Measurements from ENCODE around the gene FILIP1L.
"Not testable (repeated sequence)": the region's sequence is repeated elsewhere in the genome, so short reads cannot be mapped to it uniquely, and the experiment has no call there.

The FILIP1L gene

GRCh38 chr3:100073714-100074307 is 40.5 kb downstream of the FILIP1L start:
- no peak for DNase-seq (ENCODE audit: low read depth in 2 of 2)

- DNase-seq (ENCODE audit: low read depth in 2 of 2) = no peak
Observed at GRCh38 chr3:100073049-100073713, 41.1 kb downstream of the FILIP1L start.

DNA sequence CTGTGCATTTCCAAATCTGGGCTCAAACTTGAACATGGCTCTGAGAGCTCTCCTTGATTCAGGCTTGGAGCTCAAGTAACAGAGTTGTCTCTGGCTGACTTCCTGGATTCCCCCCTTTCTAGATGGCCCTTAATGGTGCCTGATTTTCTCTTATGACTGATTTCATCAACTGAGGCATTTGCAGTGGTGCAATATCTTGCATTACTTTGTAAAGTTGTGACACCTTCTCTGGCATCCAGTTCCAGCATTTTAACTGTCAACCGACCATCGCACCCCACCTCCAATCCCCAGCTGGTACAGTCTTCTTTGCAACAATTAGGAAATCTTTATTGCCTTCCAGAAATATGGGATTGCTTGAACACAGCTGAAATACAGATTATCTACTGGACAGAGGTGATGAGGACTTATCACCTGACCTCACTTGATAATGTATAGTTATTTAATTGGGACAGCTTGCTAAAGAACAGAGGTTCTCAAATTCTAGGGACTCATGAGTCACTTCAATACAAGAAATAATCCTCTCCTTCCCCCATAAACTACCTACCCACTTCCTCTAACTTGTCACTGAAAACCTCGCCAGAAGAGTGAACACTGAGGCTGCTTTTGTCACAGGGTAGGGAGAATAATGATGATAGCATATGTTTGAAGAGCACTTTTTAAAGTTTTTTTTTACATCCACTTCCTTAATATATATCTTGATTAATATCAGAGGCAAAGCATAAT is 41.8 kb downstream of the FILIP1L start:
- DNase-seq (ENCODE audit: low read depth in 2 of 2) = no peak

DNA sequence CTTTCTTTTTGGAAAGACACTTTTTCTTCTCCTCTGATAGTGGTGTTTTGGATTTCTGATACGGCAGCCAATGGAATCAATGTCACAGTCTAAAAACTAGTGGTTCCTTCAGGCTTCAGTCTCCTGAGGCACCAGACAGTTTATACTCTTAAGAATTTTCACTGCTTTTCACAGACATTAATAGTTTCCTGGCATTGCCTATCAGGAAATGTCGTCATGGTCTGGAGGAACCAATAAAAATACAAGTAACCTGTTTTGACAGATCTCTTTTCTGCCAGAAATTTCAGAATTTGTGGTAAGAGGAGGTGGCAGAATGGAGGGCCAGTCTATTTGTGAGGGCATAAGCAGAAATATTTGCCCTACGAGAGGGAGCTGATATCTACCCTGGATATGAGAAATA is 44.8 kb downstream of the FILIP1L start:
- DNase-seq (ENCODE audit: low read depth in 2 of 2) = no peak

DNA sequence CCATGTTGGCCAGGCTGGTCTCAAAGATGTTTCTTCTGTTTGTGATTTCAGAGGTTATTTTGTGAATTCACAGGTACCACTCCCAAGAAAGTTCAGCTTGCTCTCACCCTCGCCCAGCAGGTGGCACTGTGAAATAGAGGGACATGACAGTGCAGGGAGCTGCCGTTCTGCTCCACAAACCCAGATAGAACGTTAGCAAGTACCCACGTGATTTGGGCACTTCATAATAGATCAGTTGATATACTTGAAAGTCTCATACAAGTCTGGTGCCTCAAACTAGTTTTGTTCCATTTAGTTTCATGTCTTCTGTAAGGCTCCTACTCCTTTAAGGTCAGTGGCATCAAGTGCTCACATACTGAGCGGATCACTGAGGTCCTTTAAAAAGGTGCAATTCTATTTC is 45.5 kb downstream of the FILIP1L start:
- peak; percentile 60 to 66 for DNase-seq (ENCODE audit: low read depth in 2 of 2)

- no peak for DNase-seq (ENCODE audit: low read depth in 2 of 2)
Observed at GRCh38 chr3:100067589-100067988, 46.7 kb downstream of the FILIP1L start.

DNA sequence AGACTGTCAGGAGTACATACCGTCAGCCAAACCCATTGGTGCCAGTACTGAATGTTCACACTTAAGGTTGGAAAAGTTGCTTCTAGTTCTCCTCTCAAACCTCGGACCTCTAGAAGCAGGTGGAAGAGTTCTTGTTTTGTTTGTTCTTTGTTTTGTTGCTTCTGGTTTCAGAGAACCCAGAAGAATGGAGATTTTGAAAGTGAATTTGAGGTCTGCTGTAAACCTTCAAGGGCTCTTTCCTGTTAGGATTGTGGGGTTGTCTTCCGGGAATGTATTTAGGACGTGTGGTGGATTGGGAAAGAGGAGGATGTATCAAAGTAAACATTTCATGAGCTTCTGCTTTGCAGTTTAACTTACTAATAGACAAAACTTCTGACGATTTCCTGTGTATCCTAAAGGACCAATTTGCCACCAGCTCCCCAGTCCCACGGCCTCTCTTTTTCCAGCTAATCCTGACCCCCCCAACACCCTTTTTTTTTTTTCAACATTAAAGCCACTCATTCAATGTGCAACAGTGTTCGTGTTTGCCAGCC is 50.3 kb downstream of the FILIP1L start:
- DNase-seq (ENCODE audit: low read depth in 2 of 2) = no peak

- no peak for DNase-seq (ENCODE audit: low read depth in 2 of 2)
Observed at GRCh38 chr3:100062665-100063064, 51.6 kb downstream of the FILIP1L start.

GRCh38 chr3:100060685-100061484 is 53.4 kb downstream of the FILIP1L start:
- DNase-seq (ENCODE audit: low read depth in 2 of 2) = no peak

DNA sequence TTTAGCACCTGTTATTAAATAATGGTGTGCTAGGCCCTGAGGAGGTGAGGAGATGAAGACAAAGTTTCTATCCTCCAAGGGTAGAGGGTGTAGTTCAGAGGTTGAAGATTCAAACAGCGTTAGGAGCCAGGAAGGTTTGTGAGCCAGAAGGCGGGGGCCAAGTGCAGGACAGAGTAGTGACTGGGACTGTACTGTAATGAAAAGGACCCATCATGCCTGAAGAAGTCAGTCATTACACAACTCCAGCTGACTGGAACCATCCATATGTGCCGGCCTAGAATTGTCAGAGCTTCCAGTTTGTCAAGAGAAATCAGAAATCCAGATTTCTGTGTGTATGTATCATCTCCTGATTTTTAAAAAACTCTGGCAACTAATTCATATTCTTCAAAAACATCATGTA is 54.8 kb downstream of the FILIP1L start:
- DNase-seq (ENCODE audit: low read depth in 2 of 2) = no peak

DNA sequence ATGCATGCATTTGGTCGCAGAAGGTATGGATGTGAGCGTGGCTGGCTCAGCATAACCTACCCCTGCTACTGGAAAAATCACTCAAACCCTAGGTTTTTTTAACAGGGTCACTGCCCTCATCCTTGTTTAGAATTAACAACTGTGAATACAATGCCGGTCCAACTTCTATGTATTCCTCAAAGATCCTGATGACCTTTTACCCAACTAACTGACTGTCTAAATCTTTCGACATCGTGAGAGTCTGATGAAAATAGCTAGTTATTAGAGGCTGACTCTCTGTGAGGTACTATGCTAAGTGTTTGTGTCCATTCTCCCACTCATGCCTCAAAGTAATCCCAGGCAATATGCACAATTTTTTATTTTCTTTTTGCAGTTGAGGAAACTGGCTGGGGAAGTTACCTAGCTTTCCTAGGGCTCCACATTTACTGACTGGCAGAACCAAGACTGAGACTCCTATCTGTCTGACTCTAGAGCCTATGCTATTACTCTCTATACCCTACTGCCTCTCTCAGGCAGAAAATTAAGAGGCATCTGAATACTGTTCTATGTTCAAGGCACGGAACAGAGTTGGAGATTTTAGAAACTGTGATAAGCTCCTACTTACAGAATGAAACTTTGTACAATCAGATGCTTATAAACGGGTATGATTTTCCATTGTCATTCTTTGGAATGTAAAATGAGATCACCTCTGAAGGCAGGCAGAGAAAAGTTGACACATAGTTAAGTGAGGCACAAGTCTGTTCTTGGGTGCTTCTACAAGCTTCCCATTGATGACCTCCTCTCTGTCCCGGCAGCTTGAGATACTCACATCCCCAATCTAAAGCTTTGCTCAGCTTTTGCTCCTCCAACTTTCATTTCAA is 56.4 kb downstream of the FILIP1L start:
- no peak for DNase-seq (ENCODE audit: low read depth in 2 of 2)

- DNase-seq (ENCODE audit: low read depth in 2 of 2) = no peak
Observed at GRCh38 chr3:100053951-100054620, 60.2 kb downstream of the FILIP1L start.

GRCh38 chr3:100051513-100051912 is 62.8 kb downstream of the FILIP1L start:
- not testable (repeated sequence) for DNase-seq (ENCODE audit: low read depth in 2 of 2)

GRCh38 chr3:100048248-100048647 is 66.1 kb downstream of the FILIP1L start:
- no peak for DNase-seq (ENCODE audit: low read depth in 2 of 2)

GRCh38 chr3:100047455-100048141 is 66.7 kb downstream of the FILIP1L start:
- DNase-seq (ENCODE audit: low read depth in 2 of 2) = no peak

DNA sequence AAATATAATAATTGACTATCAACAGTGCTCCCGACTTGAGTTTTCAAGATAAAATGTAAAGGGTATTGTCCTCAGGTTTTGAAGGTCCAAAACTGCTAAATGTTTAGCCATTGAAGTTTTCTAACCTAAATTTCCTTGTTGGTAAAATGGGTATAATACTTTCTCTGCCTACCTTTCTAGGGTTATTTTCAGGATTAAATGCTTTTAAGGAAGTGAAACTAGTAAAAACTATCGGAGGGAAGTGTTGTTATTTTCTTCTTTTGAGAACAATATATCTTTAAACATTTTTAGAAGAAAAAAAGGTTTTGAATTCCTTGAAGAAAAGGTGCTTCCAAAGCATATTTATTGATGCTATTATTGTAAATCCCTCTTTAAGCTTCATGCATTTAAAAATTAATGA is 67.3 kb downstream of the FILIP1L start:
- no peak for DNase-seq (ENCODE audit: low read depth in 2 of 2)

DNA sequence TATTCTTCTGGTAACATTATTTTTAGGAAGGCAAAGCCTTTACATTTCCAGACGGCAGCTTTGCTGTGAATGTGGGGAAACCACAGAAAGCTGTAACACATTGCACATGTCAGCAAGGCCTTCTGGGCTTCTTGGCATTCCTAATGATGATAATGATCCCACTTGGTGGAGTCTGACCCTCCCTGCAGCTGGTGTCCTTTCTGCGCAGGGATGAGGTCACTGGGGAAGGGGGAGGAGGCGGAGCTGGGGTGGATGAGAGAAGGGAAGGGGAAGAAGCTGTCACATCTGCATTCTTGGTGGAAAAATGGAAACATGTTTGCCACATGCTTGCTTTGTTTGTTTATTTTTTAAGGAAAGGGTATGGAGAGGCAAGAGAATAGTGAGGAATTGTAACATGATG is 68.6 kb downstream of the FILIP1L start:
- no peak for DNase-seq (ENCODE audit: low read depth in 2 of 2)

DNA sequence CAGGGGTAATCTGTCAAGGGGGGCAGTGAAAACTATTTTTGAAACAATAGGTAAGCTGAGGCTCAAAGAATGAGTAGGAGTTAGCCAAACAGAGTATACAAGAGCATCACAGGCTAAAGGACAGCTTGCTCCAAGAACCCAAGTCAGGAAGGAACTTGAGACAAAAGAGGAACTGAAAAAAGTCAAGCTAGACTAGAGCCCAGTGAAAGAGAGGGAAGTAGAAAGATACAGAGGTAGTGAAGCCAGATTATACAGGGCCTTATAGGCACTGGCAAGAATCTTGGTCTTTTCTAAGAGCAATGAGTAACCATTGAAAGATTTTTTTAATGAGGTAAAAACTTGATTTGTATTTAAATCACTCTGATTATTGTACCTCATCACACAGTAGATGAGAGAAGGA is 69.9 kb downstream of the FILIP1L start:
- no peak for DNase-seq (ENCODE audit: low read depth in 2 of 2)

DNA sequence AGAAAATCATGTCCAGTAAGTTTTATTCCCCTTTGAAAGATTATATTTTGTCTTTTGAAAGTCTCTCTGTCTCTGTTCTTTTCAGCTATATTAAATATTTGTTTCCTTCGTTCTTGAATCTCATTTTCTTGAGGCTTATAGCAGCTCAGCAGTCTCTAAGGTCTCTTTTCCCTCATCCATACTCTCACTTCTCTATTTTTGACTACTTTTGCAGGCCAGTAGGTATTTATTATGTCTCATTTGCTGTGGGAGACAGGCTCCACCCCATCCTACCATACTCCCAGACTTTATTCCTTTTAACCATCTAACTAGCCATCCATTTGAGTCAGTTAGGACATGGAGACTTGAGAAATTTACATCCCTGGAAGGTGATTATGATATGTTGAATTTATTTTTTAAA is 71.0 kb downstream of the FILIP1L start:
- DNase-seq (ENCODE audit: low read depth in 2 of 2) = no peak

All from stimulated activated CD4-positive, alpha-beta T cell treated with anti-CD3 and anti-CD28 coated beads, Interleukin-1b, Interleukin-23, amount 100 ng/mL, for 4 hours (primary cell).